NCI-H2196 treated with DMSO at 0.1 percent for 48 hours (cell line): Measurements from ENCODE around the gene ENPEP.
A peak's percentile ranks its signal among the peaks of the same experiment; 100 is the strongest.
"Not testable (repeated sequence)": the region's sequence is repeated elsewhere in the genome, so short reads cannot be mapped to it uniquely, and the experiment has no call there.

Experiments
- DNase-seq: peaks from one replicate; lab custom pipeline; 2025; ENCODE audit not compliant: unreplicated experiment; lab: John Stamatoyannopoulos, UW

Gene ENPEP

GRCh38 chr4:110515676-110516075 lies 39.7 kb downstream of the ENPEP start:
- DNase-seq, result no peak

GRCh38 chr4:110516106-110516922 lies 40.4 kb downstream of the ENPEP start:
- peak; percentile 16 for DNase-seq

- no peak for DNase-seq
These were observed 43.0 kb downstream of the ENPEP start for GRCh38 chr4:110518889-110519490.

- no peak for DNase-seq
These were observed 44.9 kb downstream of the ENPEP start for GRCh38 chr4:110520886-110521285.

- DNase-seq, result no peak
These were observed 50.6 kb downstream of the ENPEP start for GRCh38 chr4:110526589-110526988.

- DNase-seq, result no peak
These were observed 51.2 kb downstream of the ENPEP start for GRCh38 chr4:110527156-110527555.

- DNase-seq, result no peak
These were observed 57.1 kb downstream of the ENPEP start for GRCh38 chr4:110532901-110533589.

- no peak for DNase-seq
These were observed 57.6 kb downstream of the ENPEP start for GRCh38 chr4:110533590-110533910.

- DNase-seq, result no peak
These were observed 58.0 kb downstream of the ENPEP start for GRCh38 chr4:110533940-110534339.

- no peak for DNase-seq
These were observed 64.6 kb downstream of the ENPEP start for GRCh38 chr4:110540581-110540980.

- DNase-seq, result no peak
These were observed 65.1 kb downstream of the ENPEP start for GRCh38 chr4:110540982-110541451.

GRCh38 chr4:110543577-110543976 lies 67.6 kb downstream of the ENPEP start:
- DNase-seq, result no peak

GRCh38 chr4:110544594-110544993 lies 68.6 kb downstream of the ENPEP start:
- no peak for DNase-seq

- no peak for DNase-seq
These were observed 74.3 kb downstream of the ENPEP start for GRCh38 chr4:110550260-110550659.

- no peak for DNase-seq
These were observed 77.2 kb downstream of the ENPEP start for GRCh38 chr4:110553197-110553596.

- no peak for DNase-seq
These were observed 91.3 kb downstream of the ENPEP start for GRCh38 chr4:110567214-110567613.

GRCh38 chr4:110576696-110577095 lies 100.7 kb downstream of the ENPEP start:
- not testable (repeated sequence) for DNase-seq

GRCh38 chr4:110586131-110586850 lies 110.3 kb downstream of the ENPEP start:
- no peak for DNase-seq

- no peak for DNase-seq
These were observed 111.8 kb downstream of the ENPEP start for GRCh38 chr4:110587666-110588285.

GRCh38 chr4:110589297-110589696 lies 113.3 kb downstream of the ENPEP start:
- DNase-seq, result no peak

- DNase-seq, result no peak
These were observed 119.6 kb downstream of the ENPEP start for GRCh38 chr4:110595583-110595982.
